Muscle layer of colon (tissue), 2 donors: ENCODE results near the gene HOXA13.

Experiments used
- H3K27ac ChIP-seq: one replicate; pipeline ENCODE4 v1.7.0; 2013; ENCODE audit warnings: low read depth, mild to moderate bottlenecking, low read length, moderate library complexity
- H3K27me3 ChIP-seq, 2 donors: one replicate each; pipeline ENCODE4 v1.7.0; 2013; ENCODE audit warnings: low read length in 2 of 2, mild to moderate bottlenecking in 2 of 2; ENCODE audit not compliant: insufficient read depth in 2 of 2, control insufficient read depth in 1 of 2
- H3K36me3 ChIP-seq: one replicate; pipeline ENCODE4 v1.7.0; 2013; ENCODE audit warnings: mild to moderate bottlenecking, low read length; ENCODE audit not compliant: insufficient read depth
- H3K4me1 ChIP-seq: one replicate; pipeline ENCODE4 v1.7.0; 2013; ENCODE audit warnings: mild to moderate bottlenecking, low read length; ENCODE audit not compliant: insufficient read depth
- H3K4me3 ChIP-seq, 2 donors: one replicate each; pipeline ENCODE4 v1.7.0; 2013; ENCODE audit warnings: low read length in 2 of 2, low read depth in 1 of 2, mild to moderate bottlenecking in 1 of 2, moderate library complexity in 1 of 2
- H3K9ac ChIP-seq: one replicate; pipeline ENCODE4 v1.7.0; 2013; ENCODE audit warnings: low read length
- H3K9me3 ChIP-seq: one replicate; pipeline ENCODE4 v1.7.0; 2013; ENCODE audit warnings: mild to moderate bottlenecking, low read length
- donor health status: abdominal sarcoma.
- donor health status: Adenocarcinoma of cecum.

The HOXA13 gene

GRCh38 chr7:27212497-27213432 lies 12.9 kb upstream of the HOXA13 start:
- Histone ChIP-seq H3K27me3 (peaks cover 50 to 72% of the 10 kb centered on the region in 2 donors), H3K27ac (no peak overlapping the region), H3K4me3 (peak overlapping the region in 1 of 2 donors; percentile 8), H3K4me1 (peaks cover 16% of the 10 kb centered on the region), H3K9ac (no peak overlapping the region), H3K36me3 (no peaks in the 10 kb centered on the region), H3K9me3 (no peaks in the 10 kb centered on the region)

GRCh38 chr7:27211764-27212204 lies 11.9 kb upstream of the HOXA13 start:
- Histone ChIP-seq H3K4me3 (no peak overlapping the region), H3K27ac (no peak overlapping the region), H3K9me3 (no peaks in the 10 kb centered on the region), H3K36me3 (no peaks in the 10 kb centered on the region), H3K9ac (no peak overlapping the region), H3K27me3 (peaks cover 58 to 78% of the 10 kb centered on the region in 2 donors), H3K4me1 (peaks cover 16% of the 10 kb centered on the region)

- peaks cover 17% of the 10 kb centered on the region for H3K4me1 ChIP-seq
- H3K27me3 ChIP-seq = peaks cover 65 to 85% of the 10 kb centered on the region in 2 donors
- H3K9ac ChIP-seq = no peak overlapping the region
- H3K4me3 ChIP-seq = peak overlapping the region in 1 of 2 donors; percentile 61
- H3K27ac ChIP-seq = no peak overlapping the region
- H3K36me3 ChIP-seq = no peaks in the 10 kb centered on the region
- no peaks in the 10 kb centered on the region for H3K9me3 ChIP-seq
These were observed 11.2 kb upstream of the HOXA13 start for GRCh38 chr7:27211084-27211446.

GRCh38 chr7:27210441-27211083 lies 10.7 kb upstream of the HOXA13 start:
- Histone ChIP-seq H3K9ac (no peak overlapping the region), H3K27ac (no peak overlapping the region), H3K27me3 (peaks cover 70 to 90% of the 10 kb centered on the region in 2 donors), H3K9me3 (no peaks in the 10 kb centered on the region), H3K36me3 (no peaks in the 10 kb centered on the region), H3K4me1 (peaks cover 22% of the 10 kb centered on the region), H3K4me3 (peak overlapping the region in 1 of 2 donors; percentile 61)

GRCh38 chr7:27209933-27210440 lies 10.1 kb upstream of the HOXA13 start:
- no peak overlapping the region for H3K9ac ChIP-seq
- no peak overlapping the region for H3K27ac ChIP-seq
- H3K9me3 ChIP-seq = no peaks in the 10 kb centered on the region
- no peak overlapping the region for H3K4me3 ChIP-seq
- H3K4me1 ChIP-seq = peaks cover 27% of the 10 kb centered on the region
- no peaks in the 10 kb centered on the region for H3K36me3 ChIP-seq
- peaks cover 76 to 96% of the 10 kb centered on the region in 2 donors for H3K27me3 ChIP-seq

- peaks cover 32% of the 10 kb centered on the region for H3K4me1 ChIP-seq
- no peak overlapping the region for H3K27ac ChIP-seq
- no peak overlapping the region for H3K4me3 ChIP-seq
- no peak overlapping the region for H3K9ac ChIP-seq
- H3K27me3 ChIP-seq = peaks cover 79 to 96% of the 10 kb centered on the region in 2 donors
- no peaks in the 10 kb centered on the region for H3K9me3 ChIP-seq
- no peaks in the 10 kb centered on the region for H3K36me3 ChIP-seq
These were observed 9.1 kb upstream of the HOXA13 start for GRCh38 chr7:27208998-27209397.

- no peaks in the 10 kb centered on the region for H3K9me3 ChIP-seq
- H3K4me3 ChIP-seq = no peak overlapping the region
- H3K27me3 ChIP-seq = peaks cover 82 to 96% of the 10 kb centered on the region in 2 donors
- H3K4me1 ChIP-seq = peaks cover 22% of the 10 kb centered on the region
- no peak overlapping the region for H3K27ac ChIP-seq
- H3K9ac ChIP-seq = no peak overlapping the region
- no peaks in the 10 kb centered on the region for H3K36me3 ChIP-seq
These were observed 7.6 kb upstream of the HOXA13 start for GRCh38 chr7:27207348-27207985.

GRCh38 chr7:27205325-27206280 lies 5.7 kb upstream of the HOXA13 start:
- Histone ChIP-seq H3K4me1 (peaks cover 30% of the 10 kb centered on the region), H3K27ac (no peak overlapping the region), H3K9me3 (no peaks in the 10 kb centered on the region), H3K27me3 (peaks cover 81 to 96% of the 10 kb centered on the region in 2 donors), H3K4me3 (peak overlapping the region; percentile 4 to 30), H3K9ac (no peak overlapping the region), H3K36me3 (no peaks in the 10 kb centered on the region)

GRCh38 chr7:27204851-27205322 lies 5.0 kb upstream of the HOXA13 start:
- H3K4me3 ChIP-seq = peak overlapping the region in 1 of 2 donors; percentile 4

GRCh38 chr7:27203964-27204594 lies 4.2 kb upstream of the HOXA13 start:
- no peak overlapping the region for H3K9ac ChIP-seq
- H3K27ac ChIP-seq = no peak overlapping the region
- no peaks in the 10 kb centered on the region for H3K36me3 ChIP-seq
- H3K9me3 ChIP-seq = no peaks in the 10 kb centered on the region
- peaks cover 29% of the 10 kb centered on the region for H3K4me1 ChIP-seq
- no peak overlapping the region for H3K4me3 ChIP-seq
- H3K27me3 ChIP-seq = peaks cover 74 to 91% of the 10 kb centered on the region in 2 donors

More at GRCh38 chr7:27204851-27205322, 5.0 kb upstream of the HOXA13 start:
- peaks cover 77 to 98% of the 10 kb centered on the region in 2 donors for H3K27me3 ChIP-seq
- no peaks in the 10 kb centered on the region for H3K36me3 ChIP-seq
- no peak overlapping the region for H3K9ac ChIP-seq
- peaks cover 29% of the 10 kb centered on the region for H3K4me1 ChIP-seq
- no peak overlapping the region for H3K27ac ChIP-seq
- no peaks in the 10 kb centered on the region for H3K9me3 ChIP-seq
